DMS 273 (cell line): ENCODE results near the gene LPP.

Experiments used
- DNase-seq: peaks from one replicate; lab custom pipeline; 2025; ENCODE audit not compliant: unreplicated experiment; lab: John Stamatoyannopoulos, UW

The LPP gene

GRCh38 chr3:188194332-188194731 is 40.4 kb downstream of the LPP start:
- no peak for DNase-seq

GRCh38 chr3:188196232-188196990 is 42.5 kb downstream of the LPP start:
- DNase-seq = no peak

GRCh38 chr3:188197388-188197847 is 43.5 kb downstream of the LPP start:
- DNase-seq = peak; percentile 29

GRCh38 chr3:188198001-188198400 is 44.0 kb downstream of the LPP start:
- DNase-seq = no peak

GRCh38 chr3:188198760-188199327 is 44.9 kb downstream of the LPP start:
- no peak for DNase-seq

- DNase-seq = no peak
These were observed 45.4 kb downstream of the LPP start for GRCh38 chr3:188199386-188199785.

- DNase-seq = no peak
These were observed 46.5 kb downstream of the LPP start for GRCh38 chr3:188200481-188200880.

GRCh38 chr3:188202358-188203138 is 48.6 kb downstream of the LPP start:
- peak; percentile 15 for DNase-seq

GRCh38 chr3:188204526-188204925 is 50.6 kb downstream of the LPP start:
- DNase-seq = no peak

GRCh38 chr3:188205992-188206416 is 52.0 kb downstream of the LPP start:
- DNase-seq = peak; percentile 25

GRCh38 chr3:188206787-188207186 is 52.8 kb downstream of the LPP start:
- no peak for DNase-seq

- DNase-seq = no peak
These were observed 54.1 kb downstream of the LPP start for GRCh38 chr3:188207941-188208515.

GRCh38 chr3:188208516-188208981 is 54.6 kb downstream of the LPP start:
- DNase-seq = no peak

- no peak for DNase-seq
These were observed 55.1 kb downstream of the LPP start for GRCh38 chr3:188209034-188209433.

GRCh38 chr3:188209740-188210139 is 55.8 kb downstream of the LPP start:
- no peak for DNase-seq

- no peak for DNase-seq
These were observed 57.5 kb downstream of the LPP start for GRCh38 chr3:188211476-188211875.

- DNase-seq = no peak
These were observed 58.5 kb downstream of the LPP start for GRCh38 chr3:188212308-188212969.

GRCh38 chr3:188214442-188214841 is 60.5 kb downstream of the LPP start:
- no peak for DNase-seq

- no peak for DNase-seq
These were observed 61.2 kb downstream of the LPP start for GRCh38 chr3:188215129-188215528.

GRCh38 chr3:188217011-188217463 is 63.1 kb downstream of the LPP start:
- DNase-seq = no peak

GRCh38 chr3:188217726-188218125 is 63.8 kb downstream of the LPP start:
- DNase-seq = no peak
